Choroid plexus epithelial cell (primary cell): Measurements from ENCODE around the gene CFAP20DC.

ENCODE experiments used
- DNase-seq: peaks from one replicate; pipeline ENCODE4 v3.0.0-alpha.2; 2010; ENCODE audit warnings: low read depth
- H3K4me3 ChIP-seq: 2 replicates; pipeline ENCODE4 v1.5.1; 2011; ENCODE audit warnings: low read depth, mild to moderate bottlenecking, control low read depth, low read length, moderate library complexity
- CTCF ChIP-seq: conservative IDR thresholded peaks from 2 replicates; pipeline ENCODE4 v1.5.1; 2011; ENCODE audit warnings: low read depth, mild to moderate bottlenecking, control low read depth, inconsistent platforms, low read length, moderate library complexity

CFAP20DC gene

DNA sequence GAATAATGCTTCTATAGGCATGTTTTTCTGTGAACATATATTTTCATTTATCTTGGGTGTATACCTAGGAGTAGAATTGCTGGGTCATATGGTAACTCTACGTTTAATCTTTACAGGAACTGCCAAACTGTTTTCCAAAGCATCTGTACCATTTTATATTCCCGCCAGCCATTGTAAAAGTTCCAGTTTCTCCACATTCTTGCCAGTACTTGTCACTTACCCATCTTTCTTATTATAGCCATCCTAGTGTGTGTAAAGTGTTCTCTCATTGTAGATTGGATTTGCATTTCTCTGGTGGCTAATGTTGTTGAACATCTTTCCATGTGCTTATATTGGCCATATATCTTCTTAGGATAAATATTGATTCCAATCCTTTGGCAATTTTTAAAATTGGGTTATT lies 31.2 kb upstream of the CFAP20DC start:
- H3K4me3 ChIP-seq: no peak overlapping the region
- no peak for TF ChIP-seq CTCF
- DNase-seq: no peak

- TF ChIP-seq CTCF: no peak
- no peak for DNase-seq
- H3K4me3 ChIP-seq: no peak overlapping the region
Measured at GRCh38 chr3:59079962-59080361, 30.1 kb upstream of the CFAP20DC start.

DNA sequence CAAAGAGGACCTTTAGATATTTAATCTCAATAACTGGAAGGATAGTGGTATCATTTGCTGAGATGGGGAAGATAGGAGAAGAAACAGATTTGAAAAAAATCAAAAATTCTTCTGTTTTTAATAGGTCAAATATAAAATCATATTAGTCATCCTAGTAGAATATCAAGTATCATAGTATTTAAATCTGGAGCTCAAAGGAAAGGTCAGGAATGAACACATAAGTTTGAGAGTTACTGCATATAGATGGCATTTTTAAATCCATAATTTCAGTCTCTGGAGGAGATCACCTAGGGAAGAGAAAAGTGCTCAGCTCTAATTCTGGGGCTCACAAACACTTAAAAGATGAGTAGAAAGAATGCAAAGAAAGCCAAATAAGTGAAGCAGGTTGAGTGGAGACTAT lies 24.9 kb upstream of the CFAP20DC start:
- H3K4me3 ChIP-seq: no peak overlapping the region
- TF ChIP-seq CTCF: no peak

DNA sequence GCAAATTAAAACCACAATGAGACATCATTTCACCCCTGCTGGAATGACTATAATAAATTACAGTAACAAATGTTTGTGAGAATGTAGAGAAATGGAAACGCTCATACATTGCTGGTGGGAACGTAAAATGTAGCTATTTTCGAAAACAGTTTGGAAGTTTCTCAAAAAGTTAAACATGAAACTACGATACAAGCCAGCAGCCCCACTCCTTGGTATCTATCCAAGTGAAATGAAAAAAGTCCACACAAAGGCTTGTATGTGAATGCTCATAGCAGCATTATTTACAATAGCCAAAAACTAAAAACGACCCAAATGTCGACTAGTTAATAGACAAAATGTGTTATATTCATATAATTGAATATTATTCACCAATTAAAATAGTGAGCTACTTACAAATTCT lies 22.9 kb upstream of the CFAP20DC start:
- TF ChIP-seq CTCF: no peak
- H3K4me3 ChIP-seq: no peak overlapping the region
- DNase-seq: no peak

More for the DNA sequence above, 24.9 kb upstream of the CFAP20DC start:
- no peak for DNase-seq

- no peak overlapping the region for H3K4me3 ChIP-seq
- no peak for TF ChIP-seq CTCF
- no peak for DNase-seq
Measured at GRCh38 chr3:59069838-59070237, 20.0 kb upstream of the CFAP20DC start.

DNA sequence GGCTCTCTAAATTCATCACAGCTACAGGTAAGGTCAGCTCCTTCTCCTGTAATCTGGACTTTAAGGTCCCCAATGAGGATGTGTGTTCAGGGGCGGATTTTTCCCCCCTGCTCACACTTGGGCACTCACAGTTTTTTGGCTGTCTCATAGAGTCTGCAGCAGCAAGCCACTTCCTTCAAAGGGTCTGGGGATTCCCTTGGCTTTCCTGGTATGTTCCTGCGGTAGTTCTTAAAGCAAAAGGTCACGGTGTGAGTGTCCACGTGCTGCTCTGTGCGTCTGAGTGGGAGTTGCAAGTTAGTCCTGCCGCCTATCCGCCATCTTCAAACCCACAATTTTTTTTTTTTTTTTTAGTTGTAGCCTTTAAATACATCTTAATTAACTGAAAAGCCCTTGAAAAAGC lies 15.4 kb upstream of the CFAP20DC start:
- peak; percentile 8 for DNase-seq
- no peak for TF ChIP-seq CTCF
- no peak overlapping the region for H3K4me3 ChIP-seq

DNA sequence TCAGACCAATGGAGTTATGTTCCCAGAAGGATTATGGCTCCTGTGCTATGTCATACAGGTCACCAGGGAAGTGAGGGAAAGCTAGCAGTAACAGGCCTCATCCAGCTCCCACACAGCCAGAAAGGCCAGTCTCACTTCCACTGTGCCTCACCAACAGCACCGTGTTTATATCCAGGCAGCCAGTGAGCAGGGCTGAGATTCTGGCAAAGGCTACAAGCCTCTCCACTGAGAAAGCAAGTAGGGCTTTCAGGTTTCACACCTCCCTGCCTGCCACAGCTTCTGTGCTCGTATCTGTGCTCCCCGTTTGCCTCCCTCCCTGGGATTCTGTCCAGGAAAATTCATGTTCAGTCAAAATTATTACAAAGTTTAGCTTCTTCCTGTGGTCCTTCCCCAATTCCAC lies 14.9 kb upstream of the CFAP20DC start:
- no peak overlapping the region for H3K4me3 ChIP-seq
- no peak for DNase-seq
- no peak for TF ChIP-seq CTCF
